Liver (tissue), 9 donors: ENCODE data around the gene NAT8L. TPM values are rescaled to one million over a fixed set of nuclear protein-coding genes. Genes with fewer than 3 reads are reported as not detected.

ENCODE experiments used
- DNase-seq: peaks from one replicate; pipeline ENCODE4 v3.0.0-alpha.2; 2017; ENCODE audit warnings: low spot score
- H3K27ac ChIP-seq, 2 donors: one replicate each; pipeline ENCODE4 v1.7.0; 2013; ENCODE audit warnings: inconsistent platforms in 2 of 2, low read length in 2 of 2, control low read depth in 1 of 2, low read depth in 1 of 2, mild to moderate bottlenecking in 1 of 2
- H3K27me3 ChIP-seq, 4 donors: one replicate each; pipeline versions ENCODE4 v1.6.1 to v1.7.0; 2013; ENCODE audit warnings: low read length in 3 of 4, inconsistent platforms in 1 of 4, mild to moderate bottlenecking in 1 of 4, moderate library complexity in 1 of 4; ENCODE audit not compliant: control insufficient read depth in 4 of 4, insufficient read depth in 4 of 4
- H3K36me3 ChIP-seq, 4 donors: one replicate each; pipeline versions ENCODE4 v1.6.1 to v1.7.0; 2013; ENCODE audit warnings: low read length in 3 of 4, mild to moderate bottlenecking in 3 of 4, low read depth in 1 of 4, moderate library complexity in 1 of 4; ENCODE audit not compliant: control insufficient read depth in 4 of 4, insufficient read depth in 3 of 4
- H3K4me1 ChIP-seq, 4 donors: one replicate each; pipeline versions ENCODE4 v1.6.1 to v1.7.0; 2013; ENCODE audit warnings: low read length in 3 of 4, mild to moderate bottlenecking in 3 of 4, moderate library complexity in 1 of 4; ENCODE audit not compliant: control insufficient read depth in 4 of 4, insufficient read depth in 4 of 4
- H3K4me3 ChIP-seq, 3 donors: one replicate each; pipeline versions ENCODE4 v1.6.1 to v1.7.0; 2013; ENCODE audit warnings: low read length in 3 of 3, control low read depth in 1 of 3, low read depth in 1 of 3, mild to moderate bottlenecking in 1 of 3
- H3K9ac ChIP-seq, 2 donors: one replicate each; pipeline ENCODE4 v1.7.0; 2013; ENCODE audit warnings: low read length in 2 of 2, mild to moderate bottlenecking in 2 of 2, moderate library complexity in 2 of 2, control low read depth in 1 of 2, low read depth in 1 of 2
- H3K9me3 ChIP-seq, 4 donors: one replicate each; pipeline versions ENCODE4 v1.6.1 to v1.7.0; 2013; ENCODE audit warnings: low read length in 3 of 4; ENCODE audit not compliant: control insufficient read depth in 4 of 4
- ATF3 ChIP-seq: IDR thresholded peaks from 2 replicates; pipeline ENCODE4 v1.6.1; 2016; ENCODE audit warnings: antibody characterized with exemption
- EGR1 ChIP-seq, 2 donors: IDR thresholded peaks; 2 replicates each; pipeline ENCODE4 v1.6.1; 2016 to 2018; ENCODE audit warnings: antibody characterized with exemption in 2 of 2, low read depth in 2 of 2
- FOXA1 ChIP-seq: IDR thresholded peaks from 2 replicates; pipeline ENCODE4 v1.6.1; 2016; ENCODE audit warnings: antibody characterized with exemption
- FOXA2 ChIP-seq: IDR thresholded peaks from 2 replicates; pipeline ENCODE4 v1.6.1; 2016; ENCODE audit warnings: antibody characterized with exemption
- GABPA ChIP-seq, 2 donors: IDR thresholded peaks in 1 of 2; conservative IDR thresholded peaks in 1 of 2; 2 replicates each; pipeline ENCODE4 v1.6.1; 2016; ENCODE audit warnings: antibody characterized with exemption in 2 of 2, mild to moderate bottlenecking in 1 of 2, moderate library complexity in 1 of 2
- HNF4A ChIP-seq, 2 donors: conservative IDR thresholded peaks; 2 replicates each; pipeline ENCODE4 v1.6.1; 2016; ENCODE audit warnings: antibody characterized with exemption in 2 of 2, mild to moderate bottlenecking in 2 of 2
- HNF4G ChIP-seq: IDR thresholded peaks from 2 replicates; pipeline ENCODE4 v1.6.1; 2016; ENCODE audit warnings: antibody characterized with exemption
- JUND ChIP-seq, 2 donors: IDR thresholded peaks; 2 replicates each; pipeline ENCODE4 v1.6.1; 2016; ENCODE audit warnings: antibody characterized with exemption in 2 of 2
- MAX ChIP-seq: IDR thresholded peaks from 2 replicates; pipeline ENCODE4 v1.6.1; 2016; ENCODE audit warnings: antibody characterized with exemption
- NR2F2 ChIP-seq: IDR thresholded peaks from 2 replicates; pipeline ENCODE4 v1.6.1; 2016; ENCODE audit warnings: antibody characterized with exemption
- RAD21 ChIP-seq, 2 donors: IDR thresholded peaks; 2 replicates each; pipeline ENCODE4 v1.6.1; 2016; ENCODE audit warnings: antibody characterized with exemption in 2 of 2, mild to moderate bottlenecking in 2 of 2
- RXRA ChIP-seq, 2 donors: IDR thresholded peaks; 2 replicates each; pipeline ENCODE4 v1.6.1; 2017 to 2018; ENCODE audit warnings: antibody characterized with exemption in 2 of 2, mild to moderate bottlenecking in 1 of 2
- SP1 ChIP-seq: IDR thresholded peaks from 2 replicates; pipeline ENCODE4 v1.6.1; 2018; ENCODE audit warnings: antibody characterized with exemption, mild to moderate bottlenecking
- TAF1 ChIP-seq: conservative IDR thresholded peaks from 2 replicates; pipeline ENCODE4 v1.6.1; 2016; ENCODE audit warnings: antibody characterized with exemption, mild to moderate bottlenecking
- YY1 ChIP-seq: IDR thresholded peaks from 2 replicates; pipeline ENCODE4 v1.6.1; 2016; ENCODE audit warnings: antibody characterized with exemption, mild to moderate bottlenecking
- ZBTB33 ChIP-seq: IDR thresholded peaks from 2 replicates; pipeline ENCODE4 v1.6.1; 2016; ENCODE audit warnings: antibody characterized with exemption
- WGBS: extraction: QIAGEN DNeasy Blood & Tissue Kit; methylation state at CpG from one replicate; pipeline ENCODE4 v1.1.7; 2013; 5-methylcytosine and 5-hydroxymethylcytosine counted together
- polyA plus RNA-seq, 2 donors: library from polyadenylated mRNA; stranded (reverse) in 1 of 2; unstranded in 1 of 2; fragments of 200-250 nt in 1 of 2; fragments of >200 nt in 1 of 2; fragmentation: Nextera tagmentation in 1 of 2; extraction: Ambion mirVana in 1 of 2; gene quantifications; one replicate each; pipeline versions ENCODE4 v1.2.1 to v1.2.3, GENCODE V29; 2013 to 2015
- total RNA-seq, 2 donors: library from RNA; depleted of rRNA; stranded (reverse); fragments of >200 nt; gene quantifications; one replicate each; pipeline ENCODE4 v1.2.3, GENCODE V29; 2014
- TF ChIP-seq, protein P1 (sequence below): fragments of 150-350 bp; IDR thresholded peaks from 2 replicates; pipeline ENCODE4 v1.5.1; 2017; ENCODE audit warnings: improper control_type of control experiment, low read depth, low read length; ENCODE audit not compliant: missing input control
- TF ChIP-seq, protein P2 (sequence below): IDR thresholded peaks from 2 replicates; pipeline ENCODE4 v1.6.1; 2016; ENCODE audit warnings: antibody characterized with exemption, mild to moderate bottlenecking
- donor health status: healthy.
- donor health status: healthy.
- donor health status: healthy.
- donor health status: healthy.
- donor health status: healthy.

Gene NAT8L
- total and polyA plus RNA-seq, 4 donors, result 0.07 to 0.09 (median 0.08) TPM; not detected in 1

- H3K9ac ChIP-seq, result no peak overlapping the region
- H3K9me3 ChIP-seq, result no peaks in the 10 kb centered on the region
- no peak overlapping the region for H3K4me3 ChIP-seq
- H3K36me3 ChIP-seq, result no peaks in the 10 kb centered on the region
- DNase-seq, result no peak
- H3K27ac ChIP-seq, result no peak overlapping the region
- TF ChIP-seq, protein P1, sequence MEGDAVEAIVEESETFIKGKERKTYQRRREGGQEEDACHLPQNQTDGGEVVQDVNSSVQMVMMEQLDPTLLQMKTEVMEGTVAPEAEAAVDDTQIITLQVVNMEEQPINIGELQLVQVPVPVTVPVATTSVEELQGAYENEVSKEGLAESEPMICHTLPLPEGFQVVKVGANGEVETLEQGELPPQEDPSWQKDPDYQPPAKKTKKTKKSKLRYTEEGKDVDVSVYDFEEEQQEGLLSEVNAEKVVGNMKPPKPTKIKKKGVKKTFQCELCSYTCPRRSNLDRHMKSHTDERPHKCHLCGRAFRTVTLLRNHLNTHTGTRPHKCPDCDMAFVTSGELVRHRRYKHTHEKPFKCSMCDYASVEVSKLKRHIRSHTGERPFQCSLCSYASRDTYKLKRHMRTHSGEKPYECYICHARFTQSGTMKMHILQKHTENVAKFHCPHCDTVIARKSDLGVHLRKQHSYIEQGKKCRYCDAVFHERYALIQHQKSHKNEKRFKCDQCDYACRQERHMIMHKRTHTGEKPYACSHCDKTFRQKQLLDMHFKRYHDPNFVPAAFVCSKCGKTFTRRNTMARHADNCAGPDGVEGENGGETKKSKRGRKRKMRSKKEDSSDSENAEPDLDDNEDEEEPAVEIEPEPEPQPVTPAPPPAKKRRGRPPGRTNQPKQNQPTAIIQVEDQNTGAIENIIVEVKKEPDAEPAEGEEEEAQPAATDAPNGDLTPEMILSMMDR, result no peak
- TF ChIP-seq RXRA (IDR thresholded peaks at IDR 0.05), result no peak
- no peak for TF ChIP-seq HNF4A (conservative IDR thresholded peaks at IDR 0.05)
- TF ChIP-seq ZBTB33, result no peak
- TF ChIP-seq HNF4G, result no peak
- TF ChIP-seq MAX, result no peak
- no peak for TF ChIP-seq TAF1
- TF ChIP-seq SP1, result no peak
- no peak for TF ChIP-seq FOXA1
- no peak for TF ChIP-seq NR2F2
- no peak for TF ChIP-seq FOXA2
- TF ChIP-seq GABPA (IDR thresholded peaks at IDR 0.05 in 1 of 2, conservative IDR thresholded peaks at IDR 0.05 in 1 of 2), result no peak
- TF ChIP-seq ATF3, result no peak
- no peak for TF ChIP-seq YY1
- no peak for TF ChIP-seq EGR1 (IDR thresholded peaks at IDR 0.05; ENCODE audit: low read depth in 2 of 2)
- TF ChIP-seq, protein P2, sequence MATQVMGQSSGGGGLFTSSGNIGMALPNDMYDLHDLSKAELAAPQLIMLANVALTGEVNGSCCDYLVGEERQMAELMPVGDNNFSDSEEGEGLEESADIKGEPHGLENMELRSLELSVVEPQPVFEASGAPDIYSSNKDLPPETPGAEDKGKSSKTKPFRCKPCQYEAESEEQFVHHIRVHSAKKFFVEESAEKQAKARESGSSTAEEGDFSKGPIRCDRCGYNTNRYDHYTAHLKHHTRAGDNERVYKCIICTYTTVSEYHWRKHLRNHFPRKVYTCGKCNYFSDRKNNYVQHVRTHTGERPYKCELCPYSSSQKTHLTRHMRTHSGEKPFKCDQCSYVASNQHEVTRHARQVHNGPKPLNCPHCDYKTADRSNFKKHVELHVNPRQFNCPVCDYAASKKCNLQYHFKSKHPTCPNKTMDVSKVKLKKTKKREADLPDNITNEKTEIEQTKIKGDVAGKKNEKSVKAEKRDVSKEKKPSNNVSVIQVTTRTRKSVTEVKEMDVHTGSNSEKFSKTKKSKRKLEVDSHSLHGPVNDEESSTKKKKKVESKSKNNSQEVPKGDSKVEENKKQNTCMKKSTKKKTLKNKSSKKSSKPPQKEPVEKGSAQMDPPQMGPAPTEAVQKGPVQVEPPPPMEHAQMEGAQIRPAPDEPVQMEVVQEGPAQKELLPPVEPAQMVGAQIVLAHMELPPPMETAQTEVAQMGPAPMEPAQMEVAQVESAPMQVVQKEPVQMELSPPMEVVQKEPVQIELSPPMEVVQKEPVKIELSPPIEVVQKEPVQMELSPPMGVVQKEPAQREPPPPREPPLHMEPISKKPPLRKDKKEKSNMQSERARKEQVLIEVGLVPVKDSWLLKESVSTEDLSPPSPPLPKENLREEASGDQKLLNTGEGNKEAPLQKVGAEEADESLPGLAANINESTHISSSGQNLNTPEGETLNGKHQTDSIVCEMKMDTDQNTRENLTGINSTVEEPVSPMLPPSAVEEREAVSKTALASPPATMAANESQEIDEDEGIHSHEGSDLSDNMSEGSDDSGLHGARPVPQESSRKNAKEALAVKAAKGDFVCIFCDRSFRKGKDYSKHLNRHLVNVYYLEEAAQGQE, result no peak
- no peak for TF ChIP-seq JUND (IDR thresholded peaks at IDR 0.05)
- no peak for TF ChIP-seq RAD21 (IDR thresholded peaks at IDR 0.05)
- H3K4me1 ChIP-seq, result peaks cover 3 to 9% (median 7%) of the 10 kb centered on the region in 4 donors
- WGBS, result 95% methylated on average over 5 of the region's 5 CpGs
- H3K27me3 ChIP-seq, result no peaks in the 10 kb centered on the region
Measured at GRCh38 chr4:2079006-2079405, 19.9 kb downstream of the NAT8L start.
